ENCODE results near the gene NCEH1. TPM values are rescaled to one million over a fixed set of nuclear protein-coding genes. Genes with fewer than 3 reads are reported as not detected.

Gene NCEH1
- total RNA-seq, 4 donors from 2014 or later, result 6.4 to 85.8 (median 12.1) TPM

- TF ChIP-seq, protein P1, sequence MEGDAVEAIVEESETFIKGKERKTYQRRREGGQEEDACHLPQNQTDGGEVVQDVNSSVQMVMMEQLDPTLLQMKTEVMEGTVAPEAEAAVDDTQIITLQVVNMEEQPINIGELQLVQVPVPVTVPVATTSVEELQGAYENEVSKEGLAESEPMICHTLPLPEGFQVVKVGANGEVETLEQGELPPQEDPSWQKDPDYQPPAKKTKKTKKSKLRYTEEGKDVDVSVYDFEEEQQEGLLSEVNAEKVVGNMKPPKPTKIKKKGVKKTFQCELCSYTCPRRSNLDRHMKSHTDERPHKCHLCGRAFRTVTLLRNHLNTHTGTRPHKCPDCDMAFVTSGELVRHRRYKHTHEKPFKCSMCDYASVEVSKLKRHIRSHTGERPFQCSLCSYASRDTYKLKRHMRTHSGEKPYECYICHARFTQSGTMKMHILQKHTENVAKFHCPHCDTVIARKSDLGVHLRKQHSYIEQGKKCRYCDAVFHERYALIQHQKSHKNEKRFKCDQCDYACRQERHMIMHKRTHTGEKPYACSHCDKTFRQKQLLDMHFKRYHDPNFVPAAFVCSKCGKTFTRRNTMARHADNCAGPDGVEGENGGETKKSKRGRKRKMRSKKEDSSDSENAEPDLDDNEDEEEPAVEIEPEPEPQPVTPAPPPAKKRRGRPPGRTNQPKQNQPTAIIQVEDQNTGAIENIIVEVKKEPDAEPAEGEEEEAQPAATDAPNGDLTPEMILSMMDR (IDR thresholded peaks at IDR 0.05; ENCODE audit: low read depth), result no peak
Measured at GRCh38 chr3:172749230-172749965, 38.5 kb upstream of the NCEH1 start.

DNA sequence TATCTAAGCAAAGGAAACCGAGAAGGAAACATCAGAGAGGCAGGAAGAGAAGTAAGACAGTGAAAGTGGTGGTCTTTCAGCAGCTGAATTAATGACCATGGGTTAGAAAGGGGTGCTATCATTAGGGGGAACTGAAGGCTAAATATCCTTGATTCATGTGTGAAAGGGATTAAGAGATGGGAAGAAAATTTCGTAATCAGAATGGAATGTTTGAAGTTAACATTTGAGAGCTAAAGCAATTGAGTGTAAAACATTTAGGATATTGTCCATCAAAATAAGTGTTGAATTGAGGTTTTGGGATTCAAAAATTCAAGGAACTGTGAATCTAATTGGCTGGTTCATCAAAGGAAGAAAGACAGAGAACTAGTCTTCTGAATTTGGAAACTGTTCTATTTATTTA, 35.6 kb upstream of the NCEH1 start:
- TF ChIP-seq, protein P1 (IDR thresholded peaks at IDR 0.05; ENCODE audit: low read depth), result no peak

DNA sequence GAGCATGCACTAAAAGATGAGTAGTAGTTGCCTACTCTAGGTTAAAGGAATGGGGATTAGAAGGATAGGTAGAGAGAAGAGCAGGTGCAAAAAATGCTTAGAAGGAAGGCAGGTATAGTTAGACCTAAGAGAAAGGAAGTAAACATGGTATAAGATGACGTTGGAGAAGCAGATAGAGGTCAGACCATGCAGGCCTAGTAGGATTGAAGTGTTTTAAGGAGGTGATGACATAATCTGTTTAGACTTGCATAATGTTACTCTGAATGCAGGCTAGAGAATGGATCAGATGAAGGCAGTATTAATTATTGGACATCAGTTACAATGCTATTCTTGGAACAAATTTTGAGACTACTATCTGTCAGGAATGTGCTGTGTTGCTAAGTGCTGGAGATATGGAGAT, 28.6 kb upstream of the NCEH1 start:
- TF ChIP-seq, protein P1 (IDR thresholded peaks at IDR 0.05; ENCODE audit: low read depth), result no peak

GRCh38 chr3:172735014-172735413, 24.1 kb upstream of the NCEH1 start:
- TF ChIP-seq, protein P1 (IDR thresholded peaks at IDR 0.05; ENCODE audit: low read depth), result no peak

DNA sequence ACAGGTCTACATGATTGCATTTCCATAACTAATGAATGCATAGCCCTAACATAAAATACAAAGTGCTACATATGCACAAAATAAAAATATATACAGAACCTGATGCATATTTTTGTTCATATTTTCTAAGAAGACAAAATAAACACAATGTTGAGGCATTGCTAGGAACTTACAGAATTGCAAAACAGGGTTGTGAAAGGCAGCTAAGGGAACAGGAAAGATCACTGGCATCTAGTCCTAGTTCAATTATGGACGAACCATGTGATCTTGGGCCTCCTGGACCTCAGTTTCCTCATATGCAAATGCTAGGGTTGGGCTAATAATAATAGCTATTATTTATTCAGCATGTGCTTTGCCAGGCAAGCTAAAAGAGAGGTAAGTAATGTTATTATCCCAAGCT, 15.5 kb upstream of the NCEH1 start:
- TF ChIP-seq, protein P1 (IDR thresholded peaks at IDR 0.05; ENCODE audit: low read depth), result no peak

GRCh38 chr3:172717493-172718088, 6.7 kb upstream of the NCEH1 start:
- TF ChIP-seq, protein P1 (IDR thresholded peaks at IDR 0.05; ENCODE audit: low read depth), result no peak

DNA sequence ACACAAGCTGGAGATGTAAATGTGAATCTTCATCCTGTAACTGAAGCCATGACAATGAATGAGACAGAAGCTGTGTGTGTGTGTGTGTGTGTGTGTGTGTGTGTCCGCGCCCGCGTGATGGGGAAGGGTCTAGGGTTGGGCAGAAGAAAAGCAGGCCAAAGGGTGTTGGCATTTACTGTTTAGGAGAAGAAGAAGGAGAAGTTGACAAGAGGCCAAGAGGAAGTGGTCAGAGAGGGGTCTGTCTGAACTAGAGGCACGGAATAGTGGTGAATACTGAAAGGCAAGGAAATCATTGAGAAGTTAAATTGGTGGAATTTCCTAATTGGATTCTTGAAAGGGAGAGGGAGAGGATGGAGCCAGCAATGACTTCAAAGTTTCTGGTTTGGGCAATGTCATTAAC, 5.6 kb upstream of the NCEH1 start:
- TF ChIP-seq, protein P1 (IDR thresholded peaks at IDR 0.05; ENCODE audit: low read depth), result no peak

Measured in subcutaneous adipose tissue (tissue), 4 donors.